HG03135 (cell line): ENCODE results near the gene SPTBN4.
"Not testable (repeated sequence)": the region's sequence is repeated elsewhere in the genome, so short reads cannot be mapped to it uniquely, and the experiment has no call there.

Source experiments
- ATAC-seq: cut with Tn5 transposase; IDR thresholded peaks from one replicate; pipeline ENCODE4 v1.9.1; 2021; ENCODE audit warnings: mild to moderate bottlenecking, moderate library complexity; ENCODE audit not compliant: unreplicated experiment

The SPTBN4 gene

GRCh38 chr19:40464059-40465024 is 2.5 kb upstream of the SPTBN4 start:
- ATAC-seq: no peak

GRCh38 chr19:40465025-40465556 is 1.7 kb upstream of the SPTBN4 start:
- no peak for ATAC-seq

- peak; percentile 88 for ATAC-seq
Observed at GRCh38 chr19:40465557-40466218, 1.1 kb upstream of the SPTBN4 start, which contains the start of gene BLVRB. BLVRB (minus strand) TSS chr19:40465745; CDS start chr19:40465688, 57 bp downstream.

GRCh38 chr19:40466219-40466984 is 399 bp upstream of the SPTBN4 start:
- no peak for ATAC-seq

GRCh38 chr19:40469011-40469410 is 2.2 kb downstream of the SPTBN4 start:
- no peak for ATAC-seq

- no peak for ATAC-seq
Observed at GRCh38 chr19:40471111-40471510, 4.3 kb downstream of the SPTBN4 start.

GRCh38 chr19:40472516-40472915 is 5.7 kb downstream of the SPTBN4 start:
- ATAC-seq: no peak

GRCh38 chr19:40474737-40475136 is 7.9 kb downstream of the SPTBN4 start:
- no peak for ATAC-seq

GRCh38 chr19:40475878-40476644 is 9.3 kb downstream of the SPTBN4 start:
- not testable (repeated sequence) for ATAC-seq

- ATAC-seq: no peak
Observed at GRCh38 chr19:40486017-40486416, 19.2 kb downstream of the SPTBN4 start.

- no peak for ATAC-seq
Observed at GRCh38 chr19:40489882-40490230, 23.1 kb downstream of the SPTBN4 start.

- no peak for ATAC-seq
Observed at GRCh38 chr19:40492274-40492673, 25.5 kb downstream of the SPTBN4 start.

GRCh38 chr19:40493778-40494177 is 27.0 kb downstream of the SPTBN4 start:
- ATAC-seq: no peak

GRCh38 chr19:40494191-40494838 is 27.5 kb downstream of the SPTBN4 start:
- no peak for ATAC-seq

GRCh38 chr19:40497214-40497613 is 30.4 kb downstream of the SPTBN4 start:
- no peak for ATAC-seq

GRCh38 chr19:40499320-40499719 is 32.5 kb downstream of the SPTBN4 start:
- no peak for ATAC-seq

GRCh38 chr19:40500678-40501530 is 34.1 kb downstream of the SPTBN4 start:
- ATAC-seq: not testable (repeated sequence)

- ATAC-seq: no peak
Observed at GRCh38 chr19:40501599-40501998, 34.8 kb downstream of the SPTBN4 start.

- no peak for ATAC-seq
Observed at GRCh38 chr19:40502081-40502480, 35.3 kb downstream of the SPTBN4 start.
